A673 (cell line): ENCODE measurements around the gene HES5. TPM values are rescaled to one million over a fixed set of nuclear protein-coding genes. Genes with fewer than 3 reads are reported as not detected.

Experiments
- BruUV-seq: library from RNA; stranded (reverse); fragments of 400-500 nt; replicated peaks from 2 replicates; lab custom pipeline; 2021; lab: Mats Ljungman, UMichigan
- CTCF ChIA-PET: fragments of 300-600 bp; sonication (Branson Sonifier 250); formaldehyde crosslinking; loops from one replicate; lab custom pipeline; 2022; ENCODE audit warnings: antibody characterized with exemption; lab: Charles Lee
- POLR2A ChIA-PET: fragments of 300-600 bp; sonication (Branson Sonifier 250); formaldehyde crosslinking; loops from one replicate; lab custom pipeline; 2022; ENCODE audit warnings: antibody characterized with exemption; ENCODE audit not compliant: low non-redundant PET; lab: Charles Lee
- DNase-seq: peaks from one replicate; pipeline ENCODE4 v3.0.0-alpha.2; 2015; ENCODE audit warnings: low spot score
- H3K27ac ChIP-seq: fragments of 200-600 bp; sonication (generic); 2 replicates; pipeline ENCODE4 v1.5.1; 2016; ENCODE audit warnings: mixed run types, low read depth, mild to moderate bottlenecking, mixed read lengths, antibody characterized with exemption, low read length; ENCODE audit not compliant: poor library complexity, severe bottlenecking
- H3K27me3 ChIP-seq: fragments of 200-600 bp; sonication (generic); replicated peaks from 2 replicates; pipeline ENCODE4 v1.6.1; 2017; ENCODE audit warnings: mixed run types, low read depth, mild to moderate bottlenecking, mixed read lengths, antibody characterized with exemption, low read length; ENCODE audit not compliant: insufficient read depth, poor library complexity
- H3K36me3 ChIP-seq: fragments of 200-600 bp; sonication (generic); 2 replicates; pipeline ENCODE4 v1.6.1; 2016; ENCODE audit warnings: mixed run types, mild to moderate bottlenecking, mixed read lengths, antibody characterized with exemption, low read length; ENCODE audit not compliant: insufficient read depth, poor library complexity, severe bottlenecking
- H3K4me1 ChIP-seq: fragments of 200-600 bp; sonication (generic); 2 replicates; pipeline ENCODE4 v1.6.1; 2017; ENCODE audit warnings: mixed run types, mild to moderate bottlenecking, mixed read lengths, antibody characterized with exemption, low read length; ENCODE audit not compliant: insufficient read depth, poor library complexity, severe bottlenecking
- H3K4me3 ChIP-seq: fragments of 200-600 bp; sonication (generic); 2 replicates; pipeline ENCODE4 v1.5.1; 2016; ENCODE audit warnings: low read depth, mixed run types, mild to moderate bottlenecking, mixed read lengths, low read length; ENCODE audit not compliant: poor library complexity, severe bottlenecking
- H3K9me3 ChIP-seq: fragments of 200-600 bp; sonication (generic); 2 replicates; pipeline ENCODE4 v1.6.1; 2016; ENCODE audit warnings: mixed run types, low read depth, mild to moderate bottlenecking, mixed read lengths, antibody characterized with exemption, low read length; ENCODE audit not compliant: poor library complexity, severe bottlenecking
- CTCF ChIP-seq: fragments of 300-800, 200-600 bp; sonication (generic); conservative IDR thresholded peaks from 2 replicates; pipeline ENCODE4 v1.5.1; 2017; ENCODE audit warnings: low read depth, mild to moderate bottlenecking, antibody characterized with exemption, low read length, moderate library complexity, mixed read lengths
- EZH2 ChIP-seq: fragments of 200-600 bp; sonication (generic); IDR thresholded peaks from 2 replicates; pipeline ENCODE4 v1.6.1; 2017; ENCODE audit warnings: borderline replicate concordance, low read depth, mild to moderate bottlenecking, mixed read lengths, antibody characterized with exemption, low read length; ENCODE audit not compliant: poor library complexity, severe bottlenecking
- intact Hi-C: fragments of 100-400 bp; cut with micrococcal nuclease; formaldehyde crosslinking; loops from one replicate; pipeline ENCODE4 v1.10.0; 2022; ENCODE audit not compliant: unreplicated experiment
- total RNA-seq: library from RNA; stranded (reverse); gene quantifications from 2 replicates; pipeline ENCODE4 v1.2.3, GENCODE V29; 2021

HES5 gene
- total RNA-seq, 1 experiment from 2014 or later: not detected

GRCh38 chr1:2561446-2561845, 31.4 kb upstream of the HES5 start:
- TF ChIP-seq EZH2 (no peak), CTCF (no peak)
- H3K4me3 ChIP-seq: no peak overlapping the region
- DNase-seq: no peak
- intact Hi-C loops: no loop called here
- no TSS peak for BruUV-seq
- ChIA-PET POLR2A (no interaction called here), CTCF (no interaction called here)
- H3K36me3 ChIP-seq: no peaks in the 10 kb centered on the region
- no peaks in the 10 kb centered on the region for H3K9me3 ChIP-seq
- no peak overlapping the region for H3K27ac ChIP-seq
- H3K27me3 ChIP-seq: peaks cover 3% of the 10 kb centered on the region
- peaks cover 4% of the 10 kb centered on the region for H3K4me1 ChIP-seq

GRCh38 chr1:2560299-2561073, 30.4 kb upstream of the HES5 start:
- no peak for TF ChIP-seq CTCF
- TF ChIP-seq EZH2: no peak

GRCh38 chr1:2559509-2560298, 29.6 kb upstream of the HES5 start:
- Histone ChIP-seq H3K27ac (no peak overlapping the region), H3K36me3 (no peaks in the 10 kb centered on the region), H3K27me3 (no peaks in the 10 kb centered on the region), H3K4me1 (peaks cover 17% of the 10 kb centered on the region), H3K4me3 (no peak overlapping the region), H3K9me3 (no peaks in the 10 kb centered on the region)
- intact Hi-C loops: loop anchor here (10.0 kb wide), 1 partner anchor 865 kb away; no protein-coding TSS in a partner anchor
- ChIA-PET CTCF (no interaction called here), POLR2A (no interaction called here)
- DNase-seq: no peak
- no peak for TF ChIP-seq EZH2
- TF ChIP-seq CTCF: no peak
- BruUV-seq: no TSS peak

More at GRCh38 chr1:2560299-2561073, 30.4 kb upstream of the HES5 start:
- ChIA-PET POLR2A (no interaction called here), CTCF (no interaction called here)
- DNase-seq: no peak
- no peak overlapping the region for H3K4me3 ChIP-seq
- H3K4me1 ChIP-seq: peaks cover 13% of the 10 kb centered on the region
- H3K27ac ChIP-seq: no peak overlapping the region
- no peaks in the 10 kb centered on the region for H3K36me3 ChIP-seq
- H3K27me3 ChIP-seq: no peaks in the 10 kb centered on the region
- no TSS peak for BruUV-seq
- intact Hi-C loops: no loop called here
- no peaks in the 10 kb centered on the region for H3K9me3 ChIP-seq
